Measurements from ENCODE around the gene BUD13.

The BUD13 gene

DNA sequence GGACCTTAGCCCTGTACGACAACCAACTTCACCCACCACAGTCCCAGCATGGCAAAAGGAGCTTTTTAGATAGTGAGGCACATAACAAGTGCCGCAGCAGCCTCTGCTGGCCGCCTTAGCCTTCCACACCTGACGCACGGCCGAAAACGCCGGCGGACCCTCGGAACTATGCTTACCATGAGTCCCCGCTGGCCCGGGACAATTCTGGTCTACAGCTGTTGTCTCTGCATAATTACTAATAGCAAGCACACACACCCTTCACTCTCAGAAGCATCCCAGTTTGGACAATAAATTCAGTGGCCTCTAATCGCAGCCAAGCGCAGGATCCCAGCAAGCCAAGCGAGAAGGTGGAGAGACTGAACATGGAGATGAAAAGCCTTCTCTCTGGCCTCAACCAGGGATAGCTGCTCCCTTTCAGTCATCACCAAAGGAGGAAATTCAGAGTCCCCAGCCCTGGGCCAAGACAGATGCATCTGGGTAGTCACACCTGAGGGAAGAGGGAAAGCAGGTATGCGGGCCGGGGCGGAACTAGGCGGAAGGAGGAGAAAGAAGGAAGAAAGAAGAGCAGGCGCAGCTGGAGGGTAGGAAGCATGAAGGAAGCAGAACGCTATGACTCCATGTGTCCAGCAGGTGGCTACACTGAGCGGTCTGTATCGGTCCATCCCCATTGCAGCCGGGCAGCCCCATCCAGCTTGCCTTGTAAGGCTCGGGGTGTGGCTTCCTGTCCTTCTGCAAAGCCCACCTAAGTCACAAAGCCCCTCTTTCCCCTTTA lies 40.3 kb downstream of the BUD13 start:
- H3K4me1 ChIP-seq (ENCODE audit: control insufficient read depth, insufficient read depth, low read length) = peaks cover 24% of the 10 kb centered on the region
- peak overlapping the region; percentile 39 for H3K9ac ChIP-seq (ENCODE audit: low read length)

DNA sequence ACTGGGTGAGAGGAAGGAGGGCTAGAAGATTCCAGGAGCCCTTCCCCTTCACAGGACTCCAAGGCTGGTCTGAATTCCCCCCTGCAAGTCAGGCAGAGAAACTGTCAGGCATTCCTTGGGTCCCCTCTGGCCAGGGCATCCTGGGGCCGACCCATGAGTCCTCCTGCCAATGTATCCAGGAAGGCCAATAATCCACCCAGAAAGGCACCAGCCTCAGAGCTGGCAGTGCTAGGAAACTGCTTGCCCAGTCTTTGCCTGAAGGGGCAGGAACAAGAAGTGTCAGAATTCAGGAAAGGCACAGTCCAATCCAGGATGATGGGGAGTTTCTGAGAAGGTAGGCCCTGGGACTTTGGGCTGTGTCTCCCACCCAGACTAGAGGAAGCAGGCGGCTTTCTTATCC lies 41.0 kb downstream of the BUD13 start:
- H3K9ac ChIP-seq (ENCODE audit: low read length) = no peak overlapping the region
- H3K27me3 ChIP-seq (ENCODE audit: control insufficient read depth, insufficient read depth, low read length) = peaks cover 28% of the 10 kb centered on the region
- no peak overlapping the region for H3K4me3 ChIP-seq (ENCODE audit: low read length)
- H3K4me1 ChIP-seq (ENCODE audit: control insufficient read depth, insufficient read depth, low read length) = peaks cover 24% of the 10 kb centered on the region
- H3K9me3 ChIP-seq (ENCODE audit: control insufficient read depth, low read length) = no peaks in the 10 kb centered on the region
- no peaks in the 10 kb centered on the region for H3K36me3 ChIP-seq (ENCODE audit: control insufficient read depth, insufficient read depth, low read length)

More for the DNA sequence above, 40.3 kb downstream of the BUD13 start:
- Histone ChIP-seq H3K4me3 (ENCODE audit: low read length) (no peak overlapping the region), H3K9me3 (ENCODE audit: control insufficient read depth, low read length) (no peaks in the 10 kb centered on the region), H3K27me3 (ENCODE audit: control insufficient read depth, insufficient read depth, low read length) (peaks cover 28% of the 10 kb centered on the region), H3K36me3 (ENCODE audit: control insufficient read depth, insufficient read depth, low read length) (no peaks in the 10 kb centered on the region)

DNA sequence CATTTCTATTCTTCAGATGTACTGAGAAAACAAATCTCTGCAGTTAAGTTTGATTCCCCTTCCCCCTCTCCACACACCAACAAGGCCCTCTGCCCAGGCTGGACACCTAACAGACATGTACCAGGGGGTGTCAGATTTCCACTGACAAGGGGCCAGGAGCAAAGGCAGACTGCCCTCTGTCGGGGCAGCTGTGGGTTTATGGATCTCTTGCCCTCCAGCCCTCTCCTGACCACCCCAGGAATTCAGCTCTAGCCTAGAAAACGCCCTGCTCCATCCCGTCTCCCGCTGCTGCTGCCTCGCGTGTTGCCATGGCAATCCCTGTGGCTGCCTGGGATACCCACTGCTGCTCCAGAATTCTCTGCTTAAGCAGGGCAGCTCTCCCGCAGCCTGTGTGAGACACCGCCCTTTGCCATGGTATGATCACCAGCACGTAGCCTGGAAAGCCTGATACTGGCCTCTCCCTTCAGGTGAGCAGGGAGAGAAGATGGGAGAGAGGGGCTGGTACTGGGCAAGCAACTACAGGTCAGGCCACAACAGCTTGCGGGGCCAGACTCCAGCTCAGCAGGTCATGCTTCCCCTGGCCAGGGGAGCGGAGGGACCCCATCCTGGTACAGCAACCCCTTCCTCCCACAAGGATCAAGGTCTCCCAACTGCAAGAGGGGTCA lies 41.6 kb downstream of the BUD13 start:
- Histone ChIP-seq H3K4me3 (ENCODE audit: low read length) (no peak overlapping the region), H3K4me1 (ENCODE audit: control insufficient read depth, insufficient read depth, low read length) (peaks cover 24% of the 10 kb centered on the region), H3K9ac (ENCODE audit: low read length) (no peak overlapping the region), H3K9me3 (ENCODE audit: control insufficient read depth, low read length) (no peaks in the 10 kb centered on the region), H3K27me3 (ENCODE audit: control insufficient read depth, insufficient read depth, low read length) (peaks cover 28% of the 10 kb centered on the region), H3K36me3 (ENCODE audit: control insufficient read depth, insufficient read depth, low read length) (no peaks in the 10 kb centered on the region)

DNA sequence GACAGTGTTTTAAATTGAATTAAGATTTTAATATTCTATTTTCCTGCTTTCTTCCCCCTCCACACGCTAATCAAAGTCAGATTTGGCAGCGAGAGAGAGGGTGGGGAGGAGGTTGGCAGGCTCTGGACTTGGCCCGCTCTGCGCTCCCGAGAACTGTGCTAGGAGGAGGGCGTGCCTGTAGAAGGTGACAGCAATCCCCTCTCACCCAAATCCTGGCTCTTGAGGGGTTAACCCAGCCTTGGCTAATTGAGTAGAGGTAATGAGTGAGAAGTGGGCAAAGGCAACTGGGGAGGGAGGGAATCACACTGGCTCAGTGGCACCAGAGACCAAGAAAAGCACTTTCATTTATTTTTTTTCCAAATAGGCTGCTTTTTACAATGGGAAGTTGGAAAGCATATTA lies 42.2 kb downstream of the BUD13 start:
- H3K4me3 ChIP-seq (ENCODE audit: low read length) = no peak overlapping the region

DNA sequence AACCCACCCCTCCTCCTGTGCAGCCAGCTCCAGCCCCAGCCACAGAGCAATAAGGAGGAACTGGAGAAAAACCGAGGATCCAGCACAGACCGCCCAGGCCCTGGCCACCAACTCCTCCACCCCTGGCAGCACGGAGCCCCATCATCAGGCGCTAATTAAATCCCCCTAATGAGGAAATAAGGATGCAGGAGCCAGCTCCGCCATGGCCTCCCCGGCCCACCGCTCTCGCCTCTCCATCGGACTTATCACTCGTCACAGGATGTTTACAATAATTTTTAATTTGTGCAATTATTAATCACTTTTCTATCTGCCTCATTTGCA lies 42.6 kb downstream of the BUD13 start:
- H3K9ac ChIP-seq (ENCODE audit: low read length) = no peak overlapping the region

More for the DNA sequence above, 42.2 kb downstream of the BUD13 start:
- Histone ChIP-seq H3K4me1 (ENCODE audit: control insufficient read depth, insufficient read depth, low read length) (peaks cover 24% of the 10 kb centered on the region), H3K27me3 (ENCODE audit: control insufficient read depth, insufficient read depth, low read length) (peaks cover 28% of the 10 kb centered on the region), H3K9me3 (ENCODE audit: control insufficient read depth, low read length) (no peaks in the 10 kb centered on the region), H3K36me3 (ENCODE audit: control insufficient read depth, insufficient read depth, low read length) (no peaks in the 10 kb centered on the region), H3K9ac (ENCODE audit: low read length) (no peak overlapping the region)

DNA sequence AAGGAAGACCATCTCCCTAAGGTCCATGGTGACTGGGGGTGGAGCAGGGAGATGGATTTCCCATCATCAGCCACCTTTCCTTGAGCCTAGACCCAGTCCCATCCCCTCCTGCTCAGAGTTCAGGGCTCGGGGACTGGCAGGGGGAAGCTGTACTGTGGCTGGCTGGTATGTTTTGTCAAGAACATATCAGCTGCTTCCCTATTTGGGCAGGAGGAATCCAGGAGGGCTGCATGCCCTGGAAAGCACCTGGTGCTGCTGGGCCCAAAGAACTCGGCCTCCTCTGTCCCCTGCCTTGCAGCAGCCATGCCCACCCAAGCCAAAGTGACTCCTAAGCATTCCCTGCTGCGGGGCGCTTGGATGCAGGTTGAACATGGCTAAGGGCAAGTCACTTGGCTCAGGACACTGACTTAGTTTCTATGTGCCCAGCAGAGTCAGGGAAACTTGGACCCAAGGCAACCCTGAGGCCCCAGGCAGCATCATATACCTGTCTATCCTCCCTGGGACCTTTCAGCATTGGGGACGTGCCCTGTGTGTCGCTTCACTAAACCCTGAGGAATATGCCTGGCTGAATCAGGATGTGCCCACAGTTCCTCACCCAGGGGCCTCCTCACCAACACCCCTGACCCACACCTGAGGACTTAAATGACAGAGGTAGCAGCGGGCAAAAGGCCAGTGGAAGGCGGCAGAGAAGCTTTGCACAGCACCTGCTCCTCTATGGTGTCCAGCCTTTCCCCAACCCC lies 43.1 kb downstream of the BUD13 start:
- no peaks in the 10 kb centered on the region for H3K9me3 ChIP-seq (ENCODE audit: control insufficient read depth, low read length)

More for the DNA sequence above, 42.6 kb downstream of the BUD13 start:
- H3K4me3 ChIP-seq (ENCODE audit: low read length) = no peak overlapping the region
- peaks cover 28% of the 10 kb centered on the region for H3K27me3 ChIP-seq (ENCODE audit: control insufficient read depth, insufficient read depth, low read length)
- no peaks in the 10 kb centered on the region for H3K9me3 ChIP-seq (ENCODE audit: control insufficient read depth, low read length)
- peaks cover 24% of the 10 kb centered on the region for H3K4me1 ChIP-seq (ENCODE audit: control insufficient read depth, insufficient read depth, low read length)
- H3K36me3 ChIP-seq (ENCODE audit: control insufficient read depth, insufficient read depth, low read length) = no peaks in the 10 kb centered on the region

DNA sequence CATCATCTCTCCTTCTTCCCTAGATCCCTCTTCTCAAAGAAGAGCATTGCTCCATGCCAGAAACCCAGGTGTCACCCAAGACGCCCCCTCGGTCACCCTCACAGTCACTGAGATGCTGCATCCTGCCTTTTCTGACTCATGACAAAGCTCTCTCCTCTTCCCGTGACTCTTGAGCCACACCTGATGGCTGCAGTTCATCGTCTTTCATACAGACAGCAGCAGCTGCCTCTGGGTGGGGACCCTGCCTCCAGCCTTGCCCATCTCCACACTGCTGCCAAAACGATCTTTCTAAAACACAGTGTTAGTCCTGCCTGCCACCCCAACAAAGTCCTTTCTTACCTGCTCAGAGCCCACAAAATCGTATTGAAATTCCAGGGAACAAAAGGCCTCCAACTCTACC lies 44.8 kb downstream of the BUD13 start:
- Histone ChIP-seq H3K9ac (ENCODE audit: low read length) (no peak overlapping the region), H3K4me1 (ENCODE audit: control insufficient read depth, insufficient read depth, low read length) (peaks cover 24% of the 10 kb centered on the region), H3K9me3 (ENCODE audit: control insufficient read depth, low read length) (no peaks in the 10 kb centered on the region), H3K4me3 (ENCODE audit: low read length) (no peak overlapping the region), H3K36me3 (ENCODE audit: control insufficient read depth, insufficient read depth, low read length) (no peaks in the 10 kb centered on the region), H3K27me3 (ENCODE audit: control insufficient read depth, insufficient read depth, low read length) (peaks cover 31% of the 10 kb centered on the region)

More for the DNA sequence above, 43.1 kb downstream of the BUD13 start:
- Histone ChIP-seq H3K9ac (ENCODE audit: low read length) (no peak overlapping the region), H3K27me3 (ENCODE audit: control insufficient read depth, insufficient read depth, low read length) (peaks cover 28% of the 10 kb centered on the region), H3K4me3 (ENCODE audit: low read length) (no peak overlapping the region), H3K36me3 (ENCODE audit: control insufficient read depth, insufficient read depth, low read length) (no peaks in the 10 kb centered on the region), H3K4me1 (ENCODE audit: control insufficient read depth, insufficient read depth, low read length) (peaks cover 24% of the 10 kb centered on the region)

DNA sequence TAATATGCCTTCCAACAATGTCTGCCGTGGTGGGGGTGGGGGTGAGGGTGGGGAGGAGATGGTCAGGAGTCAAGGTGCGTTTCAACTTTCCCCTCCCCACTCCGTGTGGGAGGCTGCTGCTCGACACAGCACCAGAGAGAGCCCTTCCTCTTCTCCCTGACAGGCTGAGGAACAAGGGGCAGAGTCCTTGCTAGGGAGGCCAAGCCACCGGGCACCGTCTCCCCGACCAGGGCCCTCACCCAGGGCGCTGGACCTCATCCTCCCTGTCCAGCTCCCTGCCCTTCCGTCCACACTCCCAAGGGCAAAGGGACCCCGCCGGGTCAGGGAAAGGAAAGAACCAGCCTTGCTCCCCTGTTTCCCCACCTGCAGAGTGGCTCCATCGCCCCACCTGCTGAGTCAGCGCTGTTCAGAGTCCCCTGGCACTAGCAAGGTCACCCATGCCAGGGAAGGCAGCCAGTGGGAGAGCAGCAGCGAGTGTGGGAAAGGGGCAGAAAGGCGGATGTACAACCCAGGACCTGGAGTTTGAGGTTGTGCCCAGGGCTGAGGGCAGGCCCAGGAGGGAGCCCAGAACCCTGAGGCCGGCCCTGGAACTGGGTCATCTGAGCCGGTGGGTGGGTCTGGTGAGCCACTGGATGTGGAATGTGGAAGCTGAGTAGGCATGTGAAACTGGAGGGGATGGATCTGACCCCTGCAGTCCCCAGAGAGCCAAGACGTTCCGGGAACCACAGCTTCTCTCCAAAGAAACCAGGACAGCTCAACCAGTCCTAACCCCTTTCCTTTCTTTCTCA lies 47.2 kb downstream of the BUD13 start:
- H3K4me1 ChIP-seq (ENCODE audit: control insufficient read depth, insufficient read depth, low read length) = peaks cover 6% of the 10 kb centered on the region
- H3K36me3 ChIP-seq (ENCODE audit: control insufficient read depth, insufficient read depth, low read length) = no peaks in the 10 kb centered on the region
- no peak overlapping the region for H3K9ac ChIP-seq (ENCODE audit: low read length)
- H3K9me3 ChIP-seq (ENCODE audit: control insufficient read depth, low read length) = no peaks in the 10 kb centered on the region
- peaks cover 12% of the 10 kb centered on the region for H3K27me3 ChIP-seq (ENCODE audit: control insufficient read depth, insufficient read depth, low read length)
- H3K4me3 ChIP-seq (ENCODE audit: low read length) = no peak overlapping the region

DNA sequence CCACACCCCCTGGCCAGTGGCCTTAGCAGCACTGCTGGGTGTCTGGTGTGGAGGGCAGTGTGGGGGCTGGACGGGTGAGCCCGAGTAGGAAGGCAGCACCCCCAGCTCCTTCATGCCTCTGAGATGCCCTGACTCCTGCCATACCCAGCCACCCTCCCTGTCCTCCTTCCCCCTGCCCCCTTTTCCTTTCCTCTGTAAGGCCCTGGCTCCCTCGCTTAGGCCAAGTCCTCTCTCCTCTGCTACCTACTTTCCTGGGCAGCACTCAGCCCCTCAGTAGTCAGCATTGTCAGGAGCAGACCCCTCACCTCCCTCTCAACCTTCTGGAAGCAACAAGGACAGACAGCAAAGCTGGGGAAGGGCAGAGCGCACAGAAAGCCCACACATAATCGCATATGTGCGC lies 48.0 kb downstream of the BUD13 start:
- H3K4me1 ChIP-seq (ENCODE audit: control insufficient read depth, insufficient read depth, low read length) = no peaks in the 10 kb centered on the region
- no peaks in the 10 kb centered on the region for H3K9me3 ChIP-seq (ENCODE audit: control insufficient read depth, low read length)
- no peak overlapping the region for H3K4me3 ChIP-seq (ENCODE audit: low read length)
- no peaks in the 10 kb centered on the region for H3K36me3 ChIP-seq (ENCODE audit: control insufficient read depth, insufficient read depth, low read length)
- no peak overlapping the region for H3K9ac ChIP-seq (ENCODE audit: low read length)
- peaks cover 10% of the 10 kb centered on the region for H3K27me3 ChIP-seq (ENCODE audit: control insufficient read depth, insufficient read depth, low read length)

DNA sequence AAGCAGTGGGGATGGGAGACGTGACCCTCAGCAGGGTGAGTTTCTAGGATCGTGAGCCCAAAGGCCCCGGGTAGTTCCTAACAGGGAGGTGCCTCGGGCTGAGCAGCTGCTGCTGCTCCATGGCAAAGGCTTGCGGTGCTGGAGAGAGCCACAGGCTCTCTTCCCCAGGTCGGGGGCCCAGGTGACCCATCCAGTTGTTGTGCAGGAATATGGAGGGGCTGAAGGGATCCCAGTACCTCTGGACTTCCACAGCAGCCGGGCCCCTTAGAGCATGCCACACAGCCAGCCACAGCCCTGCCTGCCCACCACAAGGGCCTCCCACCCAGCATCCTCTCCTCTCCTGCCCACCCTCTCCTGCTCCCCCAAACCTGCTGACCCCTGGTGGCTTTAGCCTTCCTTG lies 49.3 kb downstream of the BUD13 start:
- no peaks in the 10 kb centered on the region for H3K4me1 ChIP-seq (ENCODE audit: control insufficient read depth, insufficient read depth, low read length)
- H3K9ac ChIP-seq (ENCODE audit: low read length) = no peak overlapping the region
- H3K27me3 ChIP-seq (ENCODE audit: control insufficient read depth, insufficient read depth, low read length) = peaks cover 3% of the 10 kb centered on the region
- H3K9me3 ChIP-seq (ENCODE audit: control insufficient read depth, low read length) = no peaks in the 10 kb centered on the region
- no peaks in the 10 kb centered on the region for H3K36me3 ChIP-seq (ENCODE audit: control insufficient read depth, insufficient read depth, low read length)
- H3K4me3 ChIP-seq (ENCODE audit: low read length) = no peak overlapping the region

DNA sequence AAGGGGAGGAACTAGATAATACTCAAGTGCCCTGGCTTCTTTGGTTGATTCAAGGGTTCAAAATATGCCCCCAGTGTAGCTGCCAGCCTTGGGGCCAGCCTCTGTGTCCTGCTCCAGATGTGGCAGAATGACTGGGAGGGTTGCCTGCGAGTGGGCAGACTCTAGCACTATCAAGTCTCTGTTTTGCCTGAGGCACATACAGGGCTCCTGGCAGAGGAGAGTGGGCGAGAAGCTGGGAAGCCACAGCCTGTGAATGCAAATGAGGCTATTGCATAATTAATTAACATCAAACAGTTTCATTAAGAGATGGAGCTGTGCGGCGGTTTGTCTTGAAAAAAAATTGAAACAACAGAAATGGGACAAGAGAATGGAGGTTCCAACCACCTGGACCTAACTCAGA lies 50.8 kb downstream of the BUD13 start:
- no peak overlapping the region for H3K4me3 ChIP-seq (ENCODE audit: low read length)
- peaks cover 3% of the 10 kb centered on the region for H3K27me3 ChIP-seq (ENCODE audit: control insufficient read depth, insufficient read depth, low read length)
- H3K36me3 ChIP-seq (ENCODE audit: control insufficient read depth, insufficient read depth, low read length) = no peaks in the 10 kb centered on the region
- H3K9me3 ChIP-seq (ENCODE audit: control insufficient read depth, low read length) = no peaks in the 10 kb centered on the region
- H3K4me1 ChIP-seq (ENCODE audit: control insufficient read depth, insufficient read depth, low read length) = no peaks in the 10 kb centered on the region
- H3K9ac ChIP-seq (ENCODE audit: low read length) = no peak overlapping the region
